GM21786 (cell line): ENCODE results near the gene RBM38.
"Not testable (repeated sequence)": the region's sequence is repeated elsewhere in the genome, so short reads cannot be mapped to it uniquely, and the experiment has no call there.

Source experiments
- ATAC-seq: cut with Tn5 transposase; IDR thresholded peaks from one replicate; pipeline ENCODE4 v1.9.1; 2021; ENCODE audit not compliant: unreplicated experiment

RBM38 gene

GRCh38 chr20:57416296-57417022, 25.3 kb downstream of the RBM38 start:
- ATAC-seq: no peak

GRCh38 chr20:57417051-57417689, 26.0 kb downstream of the RBM38 start:
- ATAC-seq: no peak

- ATAC-seq: no peak
Measured at GRCh38 chr20:57417830-57418780, 26.9 kb downstream of the RBM38 start.

- not testable (repeated sequence) for ATAC-seq
Measured at GRCh38 chr20:57419479-57419878, 28.3 kb downstream of the RBM38 start.

- no peak for ATAC-seq
Measured at GRCh38 chr20:57420571-57421252, 29.5 kb downstream of the RBM38 start.

GRCh38 chr20:57421253-57422220, 30.3 kb downstream of the RBM38 start:
- no peak for ATAC-seq

- ATAC-seq: no peak
Measured at GRCh38 chr20:57422254-57422653, 31.1 kb downstream of the RBM38 start.

GRCh38 chr20:57425150-57426013, 34.2 kb downstream of the RBM38 start:
- ATAC-seq: no peak

- ATAC-seq: no peak
Measured at GRCh38 chr20:57426271-57426689, 35.1 kb downstream of the RBM38 start.

- ATAC-seq: no peak
Measured at GRCh38 chr20:57426831-57427230, 35.6 kb downstream of the RBM38 start.

- ATAC-seq: no peak
Measured at GRCh38 chr20:57428324-57429158, 37.3 kb downstream of the RBM38 start.

GRCh38 chr20:57429159-57429496, 37.9 kb downstream of the RBM38 start:
- no peak for ATAC-seq

- ATAC-seq: no peak
Measured at GRCh38 chr20:57429580-57430200, 38.5 kb downstream of the RBM38 start.

- not testable (repeated sequence) for ATAC-seq
Measured at GRCh38 chr20:57430201-57430596, 39.0 kb downstream of the RBM38 start.

- no peak for ATAC-seq
Measured at GRCh38 chr20:57431539-57431835, 40.3 kb downstream of the RBM38 start.

- ATAC-seq: no peak
Measured at GRCh38 chr20:57432480-57432861, 41.3 kb downstream of the RBM38 start.

GRCh38 chr20:57432862-57433491, 41.8 kb downstream of the RBM38 start:
- ATAC-seq: peak; percentile 84
